Measurements from ENCODE around the gene NDUFB2.
"Not testable (repeated sequence)": the region's sequence is repeated elsewhere in the genome, so short reads cannot be mapped to it uniquely, and the experiment has no call there.

The NDUFB2 gene

GRCh38 chr7:140714331-140715040 is 18.0 kb downstream of the NDUFB2 start:
- DNase-seq = no peak
- intact Hi-C loops (cut with DNase I) = no loop called here

- no peak for DNase-seq
- intact Hi-C loops (cut with DNase I) = no loop called here
Measured at GRCh38 chr7:140719721-140720120, 23.2 kb downstream of the NDUFB2 start.

GRCh38 chr7:140722254-140722653 is 25.7 kb downstream of the NDUFB2 start:
- DNase-seq = no peak
- intact Hi-C loops (cut with DNase I) = no loop called here

- no peak for DNase-seq
- intact Hi-C loops (cut with DNase I) = no loop called here
Measured at GRCh38 chr7:140723006-140723405, 26.5 kb downstream of the NDUFB2 start.

GRCh38 chr7:140723574-140723973 is 27.1 kb downstream of the NDUFB2 start:
- intact Hi-C loops (cut with DNase I) = no loop called here
- DNase-seq = no peak

- no peak for DNase-seq
- intact Hi-C loops (cut with DNase I) = no loop called here
Measured at GRCh38 chr7:140724706-140725105, 28.2 kb downstream of the NDUFB2 start.

GRCh38 chr7:140726281-140726680 is 29.8 kb downstream of the NDUFB2 start:
- DNase-seq = no peak
- intact Hi-C loops (cut with DNase I) = no loop called here

GRCh38 chr7:140732416-140732815 is 35.9 kb downstream of the NDUFB2 start:
- intact Hi-C loops (cut with DNase I) = no loop called here
- no peak for DNase-seq

GRCh38 chr7:140734096-140734495 is 37.6 kb downstream of the NDUFB2 start:
- intact Hi-C loops (cut with DNase I) = no loop called here
- no peak for DNase-seq

- no peak for DNase-seq
Measured at GRCh38 chr7:140734729-140735128, 38.2 kb downstream of the NDUFB2 start.

GRCh38 chr7:140738280-140738679 is 41.8 kb downstream of the NDUFB2 start:
- DNase-seq = no peak
- intact Hi-C loops (cut with DNase I) = no loop called here

More at GRCh38 chr7:140734729-140735128, 38.2 kb downstream of the NDUFB2 start:
- intact Hi-C loops (cut with DNase I) = no loop called here

- intact Hi-C loops (cut with DNase I); DNase-seq: not testable (repeated sequence)
Measured at GRCh38 chr7:140743255-140743654, 46.7 kb downstream of the NDUFB2 start.

- intact Hi-C loops (cut with DNase I) = no loop called here
- DNase-seq = no peak
Measured at GRCh38 chr7:140744005-140744404, 47.5 kb downstream of the NDUFB2 start.

- no peak for DNase-seq
- intact Hi-C loops (cut with DNase I) = no loop called here
Measured at GRCh38 chr7:140745266-140746058, 49.0 kb downstream of the NDUFB2 start.

- DNase-seq = no peak
- intact Hi-C loops (cut with DNase I) = no loop called here
Measured at GRCh38 chr7:140746751-140747150, 50.2 kb downstream of the NDUFB2 start.

GRCh38 chr7:140752533-140752932 is 56.0 kb downstream of the NDUFB2 start:
- DNase-seq = no peak
- intact Hi-C loops (cut with DNase I) = no loop called here

- intact Hi-C loops (cut with DNase I) = no loop called here
Measured at GRCh38 chr7:140754506-140754905, 58.0 kb downstream of the NDUFB2 start.

More at GRCh38 chr7:140754506-140754905, 58.0 kb downstream of the NDUFB2 start:
- no peak for DNase-seq
